Effector CD8-positive, alpha-beta T cell (primary cell): Measurements from ENCODE around the gene UQCRQ.

Source experiments
- DNase-seq: peaks from one replicate; lab custom pipeline; 2025; lab: John Stamatoyannopoulos, UW

The UQCRQ gene

DNA sequence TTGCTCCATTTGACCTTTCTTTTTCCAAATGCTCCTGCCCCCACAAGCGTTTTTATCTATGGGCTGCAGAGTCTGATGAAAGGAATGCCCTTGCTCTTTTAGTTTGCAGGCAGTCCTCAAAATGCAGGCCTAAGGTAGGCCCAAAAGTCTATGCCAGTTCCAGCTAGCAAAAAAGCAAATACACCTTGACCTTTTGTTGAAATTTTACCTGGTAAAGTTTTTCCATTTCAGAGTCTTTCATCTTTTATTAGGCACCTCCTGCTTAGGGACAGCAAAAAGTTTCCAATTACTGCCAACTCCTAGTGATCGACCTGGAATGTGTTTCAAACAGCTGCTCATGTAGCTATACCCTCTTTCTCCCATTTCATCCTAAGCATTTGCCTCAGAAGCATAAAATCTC, 4.4 kb downstream of the UQCRQ start:
- no peak for DNase-seq

DNA sequence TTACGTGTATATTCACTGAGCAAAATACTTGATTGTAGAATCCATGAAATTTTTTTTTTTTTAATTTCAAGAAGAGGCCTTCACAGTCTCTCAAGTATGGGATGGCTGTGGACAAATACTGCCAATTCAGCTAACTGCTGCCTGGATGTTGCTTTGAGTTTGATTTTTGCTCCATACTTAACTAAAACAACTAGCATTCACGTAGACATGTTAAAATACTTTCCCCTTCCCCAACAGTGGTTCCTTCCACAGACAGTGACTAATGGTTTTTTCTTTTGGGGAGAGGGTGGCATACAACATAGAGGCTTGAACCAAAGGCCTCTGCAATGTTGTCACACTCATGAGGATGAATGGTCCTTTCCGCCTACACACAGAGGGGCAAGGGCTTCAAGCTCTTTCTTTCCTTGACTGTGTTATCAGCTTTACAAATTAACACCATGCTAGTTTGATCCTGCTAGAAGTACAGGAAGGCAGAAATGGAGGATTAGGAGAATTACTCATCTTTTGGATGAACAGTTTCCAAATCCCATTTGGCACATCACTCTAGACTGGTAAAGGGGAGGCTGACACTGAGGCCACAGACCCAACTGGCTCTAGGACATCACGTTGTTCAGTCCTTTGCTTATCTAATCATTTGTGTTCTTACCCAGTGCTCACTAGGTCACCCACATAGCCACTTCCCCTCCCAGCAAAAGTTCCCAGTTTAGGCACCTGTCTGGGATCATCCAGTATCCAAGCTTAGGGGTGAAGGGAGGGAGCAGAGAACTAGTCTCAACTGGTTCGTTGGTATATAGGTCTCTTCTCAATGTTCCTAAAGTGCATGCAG, 5.2 kb downstream of the UQCRQ start:
- DNase-seq: no peak

GRCh38 chr5:132872788-132873118, 6.3 kb downstream of the UQCRQ start:
- DNase-seq: no peak

DNA sequence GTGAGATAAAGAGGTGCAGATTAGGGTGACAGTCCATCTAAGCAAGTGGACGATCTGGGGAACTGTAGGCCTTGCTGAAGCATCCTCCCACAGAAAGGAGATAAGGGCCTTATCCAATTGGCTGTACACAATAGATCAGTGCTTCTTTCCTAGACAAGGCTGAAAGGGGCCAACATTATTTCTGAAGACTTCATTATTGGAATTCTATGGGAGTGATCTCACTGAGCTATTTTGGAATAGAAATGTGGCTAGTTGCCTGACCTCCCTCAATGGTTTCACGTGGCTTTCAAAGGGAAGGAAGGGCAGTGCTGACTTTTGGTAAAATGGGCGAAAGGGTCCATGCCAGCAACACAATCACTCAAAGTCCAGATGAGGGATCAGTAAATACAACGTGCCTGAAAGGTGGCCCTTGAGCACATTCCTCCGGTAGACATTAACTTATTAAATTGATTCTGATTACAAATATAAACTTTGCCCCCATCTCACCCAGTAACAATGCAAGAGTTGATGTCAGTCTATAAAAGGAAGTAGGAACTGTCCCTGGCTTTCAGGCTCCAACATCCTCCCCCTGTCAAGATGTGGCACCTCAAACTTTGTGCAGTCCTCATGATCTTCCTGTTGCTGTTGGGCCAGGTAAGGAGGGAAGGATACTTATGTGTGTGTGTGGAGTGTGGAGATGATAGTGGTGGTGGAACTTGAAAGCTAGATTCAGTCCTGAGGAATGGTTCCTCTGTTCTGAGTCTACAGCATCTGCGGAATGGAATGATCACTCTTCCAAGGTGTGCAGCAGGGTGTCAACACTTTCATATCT, 6.9 kb downstream of the UQCRQ start, which contains the start of gene LEAP2:
Gene LEAP2, plus strand, starts transcription at position 550 of the 811 bp plus-strand sequence. Its CDS starts 27 bp downstream, at position 577.
- no peak for DNase-seq

DNA sequence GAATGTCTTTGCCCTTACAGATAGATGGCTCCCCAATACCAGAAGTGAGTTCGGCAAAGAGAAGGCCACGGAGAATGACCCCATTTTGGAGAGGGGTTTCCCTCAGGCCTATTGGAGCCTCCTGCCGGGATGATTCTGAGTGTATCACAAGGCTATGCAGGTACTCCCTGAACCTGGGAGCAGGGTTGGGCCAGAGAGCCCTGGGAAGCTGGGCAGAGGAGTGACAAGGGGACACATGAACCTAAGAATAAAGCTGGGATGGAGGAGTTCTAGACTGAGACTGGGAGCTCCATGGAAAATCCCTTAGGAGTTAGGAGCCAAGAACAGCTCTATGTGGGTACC, 7.5 kb downstream of the UQCRQ start:
- DNase-seq: no peak

GRCh38 chr5:132876020-132876759, 9.7 kb downstream of the UQCRQ start:
- no peak for DNase-seq

GRCh38 chr5:132877466-132877865, 11.0 kb downstream of the UQCRQ start:
- DNase-seq: no peak

GRCh38 chr5:132877938-132878337, 11.5 kb downstream of the UQCRQ start:
- DNase-seq: no peak

GRCh38 chr5:132883261-132883834, 16.9 kb downstream of the UQCRQ start:
- no peak for DNase-seq

GRCh38 chr5:132884548-132884947, 18.1 kb downstream of the UQCRQ start:
- DNase-seq: no peak

DNA sequence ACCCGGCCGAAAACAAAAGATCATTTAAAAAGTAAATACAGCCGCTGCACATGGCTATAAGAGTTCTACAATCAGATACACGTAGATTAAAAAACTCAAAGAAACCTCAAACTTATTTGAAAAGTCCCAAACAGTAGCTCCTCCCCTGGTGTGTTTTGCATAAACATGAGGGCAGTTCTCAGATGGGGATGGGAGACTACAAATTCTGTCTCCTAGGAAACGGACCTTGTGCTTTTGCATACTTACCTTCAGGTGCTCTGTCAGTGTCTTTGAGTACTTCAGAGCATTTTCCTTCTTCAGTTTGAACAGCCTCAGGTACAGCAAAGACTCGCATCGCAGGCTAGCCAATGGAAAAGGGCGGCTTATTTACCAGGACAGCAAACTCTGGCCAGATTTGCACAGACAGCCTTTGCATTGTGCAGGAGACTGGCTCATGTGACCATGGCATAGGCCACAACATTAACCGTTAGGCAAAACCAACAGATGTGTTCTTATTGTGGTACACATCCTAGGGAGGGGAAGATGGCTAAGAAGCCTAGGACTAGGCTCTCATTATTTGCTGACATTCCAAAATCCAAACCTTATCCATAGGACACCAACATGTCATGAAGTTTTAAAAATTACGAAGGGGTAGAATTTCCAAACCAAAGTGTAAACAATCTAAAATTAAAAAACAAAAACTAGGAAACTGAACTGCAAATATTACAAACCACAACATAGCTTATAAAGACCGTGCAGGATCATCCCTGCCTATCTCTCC, 19.8 kb downstream of the UQCRQ start:
- no peak for DNase-seq

GRCh38 chr5:132887283-132887682, 20.8 kb downstream of the UQCRQ start:
- no peak for DNase-seq

- DNase-seq: no peak
Measured at GRCh38 chr5:132889501-132889900, 23.1 kb downstream of the UQCRQ start.

DNA sequence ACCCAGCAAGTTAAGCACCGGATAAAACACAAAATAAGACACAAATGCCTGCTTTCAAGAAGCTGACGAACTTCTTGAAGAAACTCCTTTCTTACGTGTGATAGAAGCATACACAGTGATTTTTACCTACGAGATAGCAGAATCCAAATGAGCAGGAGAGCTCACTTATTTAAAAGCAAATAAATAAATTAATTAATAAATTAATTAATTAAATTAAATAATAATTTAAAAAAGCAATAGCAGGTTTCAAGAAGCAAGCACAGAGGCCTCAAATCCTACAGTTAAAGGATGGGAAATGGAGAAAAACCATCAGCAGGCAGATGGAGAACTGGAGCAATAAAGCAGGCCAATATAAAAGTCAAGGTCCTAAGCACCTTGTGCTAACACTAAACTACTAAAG, 24.4 kb downstream of the UQCRQ start:
- no peak for DNase-seq

- DNase-seq: no peak
Measured at GRCh38 chr5:132895719-132896305, 29.4 kb downstream of the UQCRQ start.

- no peak for DNase-seq
Measured at GRCh38 chr5:132896685-132897084, 30.2 kb downstream of the UQCRQ start.

DNA sequence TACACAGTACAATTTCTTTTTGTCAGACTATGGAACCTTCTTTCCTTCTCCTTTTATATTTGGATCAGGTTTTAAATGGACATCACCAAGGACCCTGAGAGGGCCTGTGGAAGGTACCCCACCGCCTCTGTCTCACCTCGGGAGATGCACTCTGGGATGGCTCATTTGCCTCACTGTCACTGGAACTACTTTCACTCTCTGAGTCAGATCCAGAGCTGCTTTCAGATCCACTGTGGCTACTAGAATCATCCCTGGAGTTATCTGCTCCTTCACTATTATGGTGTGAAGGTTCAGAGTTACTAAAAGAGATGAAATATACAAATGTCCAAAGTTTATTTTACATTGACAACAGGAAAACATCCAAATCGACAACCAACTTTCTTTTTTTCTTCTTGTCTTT, 31.7 kb downstream of the UQCRQ start:
- DNase-seq: no peak

DNA sequence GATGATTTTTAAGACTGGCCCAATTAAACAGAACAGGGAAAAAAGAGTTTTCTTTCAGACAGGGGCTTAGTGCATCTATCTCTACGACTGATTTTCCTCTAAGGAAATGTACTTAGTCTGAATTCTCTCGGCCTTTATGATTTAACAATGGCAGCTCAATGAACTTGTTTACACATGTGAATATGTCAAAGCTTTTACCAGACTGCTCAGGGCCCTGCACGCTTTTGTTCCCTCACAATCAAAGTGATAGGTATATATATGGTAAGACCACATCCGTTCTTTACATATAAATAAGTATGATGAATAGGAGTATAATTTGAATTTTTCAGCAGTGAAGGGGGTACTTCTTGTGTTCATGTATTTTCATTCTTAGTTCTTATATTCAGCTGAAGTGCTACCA, 34.6 kb downstream of the UQCRQ start:
- DNase-seq: no peak

DNA sequence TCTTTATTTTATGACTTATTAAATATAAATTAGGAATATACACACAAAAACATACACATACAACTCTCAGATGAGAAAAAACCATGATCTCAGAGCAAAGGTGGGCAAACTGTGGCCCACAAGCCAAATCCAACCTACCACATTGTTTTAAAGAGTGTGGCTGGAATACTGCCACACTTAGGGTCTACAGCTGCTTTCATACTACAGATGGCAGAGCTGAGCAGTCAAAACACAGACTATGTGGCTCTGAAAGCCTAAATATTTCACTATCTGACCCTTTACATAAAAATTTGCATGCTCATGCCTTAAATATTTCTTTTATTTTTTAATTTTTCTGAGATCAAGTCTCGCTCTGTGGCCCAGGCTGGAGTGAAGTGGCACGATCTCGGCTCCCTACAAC, 35.3 kb downstream of the UQCRQ start:
- no peak for DNase-seq

DNA sequence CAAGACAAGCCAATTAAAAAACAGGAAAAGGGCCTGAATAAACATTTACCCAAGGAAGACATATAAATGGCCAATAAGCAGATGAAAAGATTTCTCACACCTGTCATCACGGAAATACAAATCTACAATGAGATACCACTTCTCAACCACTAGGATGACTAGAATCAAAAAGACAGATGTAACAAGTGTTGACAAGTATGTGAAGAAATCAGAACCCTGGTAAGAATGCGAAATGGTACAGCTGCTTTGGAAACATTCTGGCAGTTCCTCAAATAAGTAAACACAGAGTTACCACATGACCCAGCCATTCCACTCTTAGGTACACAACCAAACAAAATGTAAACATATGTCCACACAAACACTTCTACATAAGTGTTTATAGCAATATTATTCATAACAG, 39.5 kb downstream of the UQCRQ start:
- no peak for DNase-seq

- DNase-seq: no peak
Measured at GRCh38 chr5:132907161-132907560, 40.7 kb downstream of the UQCRQ start.
